LNCaP clone FGC (cell line): ENCODE measurements around the gene TP73.

Source experiments
- DNase-seq: peaks from one replicate; pipeline ENCODE4 v3.0.0-alpha.2; 2011; ENCODE audit warnings: low read depth
- H3K4me3 ChIP-seq: 2 replicates; pipeline ENCODE4 v1.5.1; 2011; ENCODE audit warnings: mild to moderate bottlenecking, low read depth, low read length, control low read depth
- CTCF ChIP-seq: IDR thresholded peaks from 2 replicates; pipeline ENCODE4 v1.5.1; 2012; ENCODE audit warnings: mild to moderate bottlenecking; ENCODE audit not compliant: control insufficient read depth, insufficient read depth; ENCODE audit errors: extremely low read depth

Gene TP73

GRCh38 chr1:3716351-3716750 lies 64.0 kb downstream of the TP73 start:
- H3K4me3 ChIP-seq = no peak overlapping the region

GRCh38 chr1:3717041-3717714 lies 64.9 kb downstream of the TP73 start:
- TF ChIP-seq CTCF = no peak
- H3K4me3 ChIP-seq = no peak overlapping the region
- no peak for DNase-seq

More at GRCh38 chr1:3716351-3716750, 64.0 kb downstream of the TP73 start:
- no peak for TF ChIP-seq CTCF
- no peak for DNase-seq

GRCh38 chr1:3717715-3718601 lies 65.6 kb downstream of the TP73 start:
- H3K4me3 ChIP-seq = no peak overlapping the region
- no peak for DNase-seq
- no peak for TF ChIP-seq CTCF

- DNase-seq = no peak
- no peak for TF ChIP-seq CTCF
- H3K4me3 ChIP-seq = no peak overlapping the region
These were observed 66.4 kb downstream of the TP73 start for GRCh38 chr1:3718764-3719163.

- no peak for TF ChIP-seq CTCF
- H3K4me3 ChIP-seq = no peak overlapping the region
- no peak for DNase-seq
These were observed 69.7 kb downstream of the TP73 start for GRCh38 chr1:3721955-3722465.

- DNase-seq = no peak
- no peak overlapping the region for H3K4me3 ChIP-seq
- TF ChIP-seq CTCF = no peak
These were observed 70.5 kb downstream of the TP73 start for GRCh38 chr1:3722846-3723245.
